GM18505 (cell line): ENCODE measurements around the gene CARD14.
"Not testable (repeated sequence)": the region's sequence is repeated elsewhere in the genome, so short reads cannot be mapped to it uniquely, and the experiment has no call there.

Source experiments
- ATAC-seq: cut with Tn5 transposase; IDR thresholded peaks from one replicate; pipeline ENCODE4 v1.9.1; 2021; ENCODE audit not compliant: unreplicated experiment
- POLR2A ChIP-seq: IDR thresholded peaks from 4 replicates; pipeline ENCODE4 v1.6.1; 2011; ENCODE audit warnings: borderline replicate concordance; ENCODE audit not compliant: insufficient read depth, insufficient read length; ENCODE audit errors: extremely low read depth

CARD14 gene

GRCh38 chr17:80256034-80256350 lies 86.2 kb downstream of the CARD14 start:
- TF ChIP-seq POLR2A = no peak
- ATAC-seq = no peak

- ATAC-seq = no peak
- no peak for TF ChIP-seq POLR2A
Measured at GRCh38 chr17:80257716-80258213, 87.9 kb downstream of the CARD14 start.

DNA sequence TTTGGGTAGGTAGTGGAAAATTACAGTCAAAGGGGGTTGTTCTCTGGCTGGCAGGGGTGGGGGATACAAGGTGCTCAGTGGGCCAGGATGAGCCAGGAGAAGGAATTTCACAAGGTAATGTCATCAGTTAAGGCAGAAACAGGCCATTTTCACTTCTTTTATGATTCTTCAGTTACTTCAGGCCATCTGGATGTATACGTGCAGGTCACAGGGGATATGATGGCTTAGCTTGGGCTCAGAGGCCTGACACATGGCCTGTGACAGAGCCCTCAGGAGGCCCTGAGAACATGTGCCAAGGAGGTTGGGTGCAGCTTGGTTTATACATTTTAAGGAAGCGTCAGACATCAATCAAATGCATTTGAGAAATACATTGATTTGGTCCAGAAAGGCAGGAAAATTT lies 88.5 kb downstream of the CARD14 start:
- not testable (repeated sequence) for ATAC-seq
